ENCODE results near the gene VWA5B2. TPM values are rescaled to one million over a fixed set of nuclear protein-coding genes. Genes with fewer than 3 reads are reported as not detected.

Gene VWA5B2
- total and polyA plus RNA-seq, 9 of the 15 experiments (the other 6 are each of a cell fraction or from before 2014, with no cell fraction given) = 0.04 TPM; not detected in 8

DNA sequence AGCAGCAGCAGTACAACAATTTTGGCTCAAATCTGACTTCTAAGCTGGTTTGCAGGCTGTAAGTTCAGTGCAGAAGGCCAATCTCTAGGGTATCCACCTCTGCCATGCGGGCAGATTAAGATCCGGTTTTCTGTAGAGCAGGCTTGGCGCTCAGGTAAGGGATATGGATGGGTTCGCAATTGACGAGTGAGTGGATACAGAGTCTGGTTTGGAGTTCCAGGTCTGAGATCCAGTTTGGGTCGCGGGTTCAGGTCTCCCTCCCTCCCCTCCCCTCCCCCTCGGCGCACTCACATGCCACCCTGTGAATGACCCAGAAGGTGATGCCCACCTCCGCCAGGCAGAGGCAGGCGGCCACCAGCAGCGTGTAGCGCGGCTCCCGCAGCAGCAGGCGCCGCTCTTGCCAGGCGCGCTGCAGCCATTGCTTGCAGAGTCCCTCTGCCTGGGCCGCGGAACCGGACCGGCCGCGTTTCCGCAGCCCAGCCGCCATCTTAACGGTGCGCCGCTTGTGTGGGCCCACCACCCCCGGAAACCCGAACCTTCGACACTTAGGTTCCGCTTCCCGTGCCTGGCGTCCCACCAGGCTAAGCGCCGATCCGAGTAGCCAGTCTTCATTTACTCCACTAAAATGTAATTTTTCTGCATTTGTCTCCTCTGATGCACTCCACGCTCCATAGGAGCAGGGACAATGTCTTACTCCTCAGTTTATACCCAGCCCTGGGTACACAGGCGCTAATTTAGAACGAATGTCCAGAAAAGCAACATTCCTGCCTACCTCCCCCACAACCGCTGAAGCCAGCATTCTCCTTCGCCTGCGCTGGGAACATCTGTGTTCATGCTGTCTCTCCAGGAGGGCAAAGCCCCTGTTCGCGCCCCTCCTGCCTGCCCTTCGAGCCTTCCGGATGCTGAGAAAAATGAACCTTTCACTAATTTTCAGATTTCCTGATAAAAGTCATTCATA is 19.3 kb downstream of the VWA5B2 start, which contains the start of gene ALG3 (continued):
- TF ChIP-seq ZNF143 (CRISPR knock-in tag; IDR thresholded peaks at IDR 0.05) (no peak), ZNF24 (IDR thresholded peaks at IDR 0.05) (peak; percentile 29; the same call in 1 of the 2 replicates), ZNF592 (IDR thresholded peaks at IDR 0.05) (no peak), MYC (IDR thresholded peaks at IDR 0.05; ENCODE audit: low read depth, low read length) (peak; percentile 97), MYC (CRISPR knock-in tag; IDR thresholded peaks at IDR 0.05; ENCODE audit: borderline replicate concordance, low read depth) (peak; percentile 78; the same call in 1 of the 2 replicates), THRAP3 (IDR thresholded peaks at IDR 0.05; ENCODE audit: borderline replicate concordance) (0 out of 2 replicates have a peak, but pooled peaks have one; percentile 22), ERF (CRISPR knock-in tag; IDR thresholded peaks at IDR 0.05) (peak; percentile 89; the same call in 1 of the 2 replicates), MNT (conservative IDR thresholded peaks at IDR 0.05) (no peak; a peak in 4 of 4 replicates), PHB2 (IDR thresholded peaks at IDR 0.05; ENCODE audit: low read depth) (no peak), ZFPM2 (CRISPR knock-in tag; IDR thresholded peaks at IDR 0.05) (no peak), XRCC5 (IDR thresholded peaks at IDR 0.05; ENCODE audit: low read depth, low read length) (peak; percentile 97), ZNF764 (CRISPR knock-in tag; IDR thresholded peaks at IDR 0.05; ENCODE audit: low read depth) (no peak), CGGBP1 (CRISPR knock-in tag; IDR thresholded peaks at IDR 0.05) (no peak), NR2C2 (CRISPR knock-in tag; IDR thresholded peaks at IDR 0.05) (peak; percentile 44; the same call in 1 of the 2 replicates), NR2C2 (tag; IDR thresholded peaks at IDR 0.05) (peak; percentile 70), PHF21A (IDR thresholded peaks at IDR 0.05; ENCODE audit: borderline replicate concordance, low read depth) (no peak; the same call in 1 of the 2 replicates), HDAC6 (IDR thresholded peaks at IDR 0.05; ENCODE audit: low read depth, low read length) (no peak)

Data from K562 (cell line).